OCI-LY7 (cell line): ENCODE measurements around the gene RIMBP2. TPM values are rescaled to one million over a fixed set of nuclear protein-coding genes. Genes with fewer than 3 reads are reported as not detected.

Source experiments
- BruUV-seq: library from RNA; stranded (reverse); fragments of 400-500 nt; replicated peaks from 2 replicates; lab custom pipeline; 2021; lab: Mats Ljungman, UMichigan
- CTCF ChIA-PET: fragments of 300-600 bp; sonication (Branson Sonifier 250); formaldehyde crosslinking; loops from one replicate; lab custom pipeline; 2022; ENCODE audit warnings: antibody characterized with exemption; ENCODE audit not compliant: unreplicated experiment; lab: Charles Lee
- POLR2A ChIA-PET: fragments of 300-600 bp; sonication (Branson Sonifier 250); formaldehyde crosslinking; loops from one replicate; lab custom pipeline; 2022; ENCODE audit warnings: antibody characterized with exemption; lab: Charles Lee
- DNase-seq: peaks from one replicate; pipeline ENCODE4 v3.0.0-alpha.2; 2015; ENCODE audit warnings: low spot score
- H2AFZ ChIP-seq: fragments of 200-600 bp; sonication (generic), shearing (Covaris generic); 2 replicates; pipeline ENCODE4 v1.6.1; 2014; ENCODE audit warnings: mild to moderate bottlenecking, antibody characterized with exemption, low read length, moderate library complexity
- H3K27ac ChIP-seq: fragments of 200-600 bp; sonication (generic); 2 replicates; pipeline ENCODE4 v1.5.1; 2014; ENCODE audit warnings: mixed run types, low read depth, mild to moderate bottlenecking, moderate library complexity, low read length, inconsistent platforms; ENCODE audit not compliant: poor library complexity, severe bottlenecking
- H3K36me3 ChIP-seq: fragments of 200-600 bp; sonication (generic); 2 replicates; pipeline ENCODE4 v1.6.1; 2014; ENCODE audit warnings: mild to moderate bottlenecking, antibody characterized with exemption, low read length, moderate library complexity, mixed read lengths; ENCODE audit not compliant: insufficient read depth
- H3K4me1 ChIP-seq: fragments of 200-600 bp; sonication (generic); 2 replicates; pipeline ENCODE4 v1.5.1; 2014; ENCODE audit warnings: mild to moderate bottlenecking, low read length; ENCODE audit not compliant: insufficient read depth, poor library complexity, severe bottlenecking
- H3K4me2 ChIP-seq: fragments of 200-600 bp; sonication (generic); 2 replicates; pipeline ENCODE4 v1.6.1; 2014; ENCODE audit warnings: mild to moderate bottlenecking, low read length
- H3K4me3 ChIP-seq: fragments of 200-600 bp; sonication (generic); 2 replicates; pipeline ENCODE4 v1.5.1; 2014; ENCODE audit warnings: mild to moderate bottlenecking, low read depth, low read length; ENCODE audit not compliant: poor library complexity, severe bottlenecking
- H3K79me2 ChIP-seq: fragments of 200-600 bp; sonication (generic); 2 replicates; pipeline ENCODE4 v1.6.1; 2016; ENCODE audit warnings: low read depth, mild to moderate bottlenecking, low read length, moderate library complexity, mixed read lengths; ENCODE audit not compliant: insufficient read depth
- H3K9me2 ChIP-seq: fragments of 200-600 bp; sonication (generic); 2 replicates; pipeline ENCODE4 v1.6.1; 2016; ENCODE audit warnings: mild to moderate bottlenecking, low read length, mixed read lengths; ENCODE audit not compliant: insufficient read depth
- H3K9me3 ChIP-seq: fragments of 200-600 bp; sonication (generic); 2 replicates; pipeline ENCODE4 v1.6.1; 2014; ENCODE audit warnings: mild to moderate bottlenecking, mixed run types, low read length, mixed read lengths
- H4K20me1 ChIP-seq: fragments of 200-600 bp; sonication (generic); 2 replicates; pipeline ENCODE4 v1.6.1; 2014; ENCODE audit warnings: mild to moderate bottlenecking, antibody characterized with exemption, low read length, moderate library complexity, mixed read lengths; ENCODE audit not compliant: insufficient read depth
- CTCF ChIP-seq: fragments of 200-600 bp; sonication (generic); conservative IDR thresholded peaks from 2 replicates; pipeline ENCODE4 v1.5.1; 2014; ENCODE audit warnings: mild to moderate bottlenecking, antibody characterized with exemption, low read length, moderate library complexity, mixed read lengths
- EZH2phosphoT487 ChIP-seq: fragments of 200-600 bp; sonication (generic); IDR thresholded peaks from 2 replicates; pipeline ENCODE4 v1.6.1; 2018; ENCODE audit warnings: low read depth, borderline replicate concordance, mild to moderate bottlenecking, mixed run types, antibody characterized with exemption, low read length, moderate library complexity, mixed read lengths
- intact Hi-C: fragments of 100-400 bp; cut with micrococcal nuclease; formaldehyde crosslinking; loops from one replicate; pipeline ENCODE4 v1.10.0; 2022; ENCODE audit not compliant: unreplicated experiment
- total RNA-seq, 2 experiments: library from RNA; depleted of rRNA in 1 of 2; stranded (reverse); fragments of >200 nt in 1 of 2; shearing (Covaris generic) in 1 of 2; gene quantifications; 2 replicates each; pipeline ENCODE4 v1.2.3, GENCODE V29; 2014 to 2022

Gene RIMBP2
- total RNA-seq, 2 experiments from 2014 or later = not detected

DNA sequence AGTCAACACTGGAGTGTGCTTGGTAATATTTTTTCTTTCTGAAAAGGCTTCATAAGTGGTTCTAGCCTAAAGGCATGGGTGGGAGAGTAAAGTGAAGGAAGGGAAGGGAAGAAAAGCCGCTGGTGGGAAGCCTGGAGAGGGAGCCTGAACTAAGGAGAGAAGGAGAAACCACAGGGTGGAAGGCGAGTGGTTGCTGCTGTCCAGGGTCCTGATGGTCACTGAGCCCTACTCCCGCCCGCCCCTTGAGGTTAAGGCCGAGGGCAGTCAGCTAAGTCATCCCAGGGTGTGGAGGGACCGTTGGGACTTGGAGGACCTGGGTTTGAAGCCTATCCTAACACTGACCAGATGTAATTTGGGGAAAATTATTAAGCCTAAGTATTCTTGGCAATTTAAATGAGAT, 189.3 kb downstream of the RIMBP2 start:
- Histone ChIP-seq H3K4me2 (no peak overlapping the region), H3K9me2 (no peaks in the 10 kb centered on the region), H3K36me3 (no peaks in the 10 kb centered on the region), H3K4me1 (no peaks in the 10 kb centered on the region), H2AFZ (no peak overlapping the region), H3K27ac (no peak overlapping the region), H3K79me2 (no peaks in the 10 kb centered on the region), H4K20me1 (no peaks in the 10 kb centered on the region), H3K4me3 (no peak overlapping the region), H3K9me3 (no peaks in the 10 kb centered on the region)
- ChIA-PET CTCF (no interaction called here), POLR2A (no interaction called here)
- intact Hi-C loops = no loop called here
- BruUV-seq = no TSS peak
- no peak for TF ChIP-seq EZH2phosphoT487
- no peak for TF ChIP-seq CTCF
- DNase-seq = no peak

DNA sequence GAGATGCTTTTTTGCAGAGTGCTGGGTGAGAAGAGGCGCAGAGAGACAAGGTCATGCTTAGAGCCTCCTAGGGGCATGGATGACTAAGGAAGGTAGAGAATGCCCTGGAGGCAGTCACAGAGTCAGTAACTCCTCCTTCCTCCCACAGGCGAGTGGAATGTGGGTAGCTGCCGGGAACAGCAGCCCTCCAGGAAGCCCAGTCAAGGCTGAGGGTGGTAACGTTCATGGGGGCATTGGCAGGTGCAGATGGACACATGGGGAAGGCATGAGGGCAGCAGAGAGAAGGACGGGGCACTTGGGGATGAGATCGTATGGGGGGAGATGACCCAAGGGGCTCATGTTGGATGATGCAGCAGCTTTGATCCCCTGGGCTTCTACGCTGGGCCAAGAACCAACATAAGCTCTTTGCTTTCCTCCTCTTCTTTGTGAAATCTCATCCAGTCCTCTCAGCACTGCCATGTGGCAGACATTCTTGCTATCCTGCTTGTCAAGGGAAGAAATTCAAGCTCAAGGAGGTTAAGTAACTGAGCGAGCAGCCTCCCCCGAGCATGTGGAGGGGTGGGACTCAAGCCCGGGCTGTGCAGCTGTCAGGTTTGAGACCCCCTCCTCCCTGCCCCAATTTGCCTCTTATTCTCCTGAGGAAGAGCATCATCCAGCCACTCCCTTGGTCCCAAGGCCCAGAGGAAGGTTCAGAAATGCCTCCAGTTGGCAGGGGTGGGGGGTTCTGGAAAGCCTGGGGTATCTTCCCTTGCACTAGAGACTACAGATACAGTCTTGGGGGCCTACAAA, 190.5 kb downstream of the RIMBP2 start:
- H3K9me3 ChIP-seq = no peaks in the 10 kb centered on the region
- H3K4me1 ChIP-seq = no peaks in the 10 kb centered on the region
- H2AFZ ChIP-seq = no peak overlapping the region
- H3K27ac ChIP-seq = no peak overlapping the region
- H4K20me1 ChIP-seq = no peaks in the 10 kb centered on the region
- TF ChIP-seq CTCF (no peak), EZH2phosphoT487 (no peak)
- intact Hi-C loops = no loop called here
- no peaks in the 10 kb centered on the region for H3K36me3 ChIP-seq
- H3K4me3 ChIP-seq = no peak overlapping the region
- DNase-seq = no peak
- H3K9me2 ChIP-seq = no peaks in the 10 kb centered on the region
- H3K4me2 ChIP-seq = no peak overlapping the region
- H3K79me2 ChIP-seq = no peaks in the 10 kb centered on the region
- ChIA-PET POLR2A (no interaction called here), CTCF (no interaction called here)
- BruUV-seq = no TSS peak

DNA sequence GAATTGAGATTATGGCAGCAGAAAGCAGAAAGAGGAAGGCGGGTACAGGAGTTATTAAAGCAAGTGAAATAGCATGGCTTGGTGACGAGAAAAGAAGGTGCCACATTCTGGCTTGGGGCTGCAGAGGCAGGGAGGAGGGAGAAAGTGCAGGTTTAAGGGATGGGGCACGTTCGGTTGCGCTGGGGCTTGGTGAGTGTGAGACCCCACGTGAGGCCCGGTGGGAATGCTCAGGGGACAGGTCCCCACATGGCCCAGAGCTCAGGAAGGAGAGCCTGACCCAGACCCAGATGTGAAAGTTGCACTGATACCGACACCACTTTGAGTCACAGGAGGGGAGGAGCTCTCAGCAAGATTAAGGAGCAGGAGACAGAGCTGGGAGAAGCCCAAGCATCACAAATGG, 191.3 kb downstream of the RIMBP2 start:
- no peaks in the 10 kb centered on the region for H3K4me1 ChIP-seq

More for the DNA sequence above, 191.3 kb downstream of the RIMBP2 start:
- Histone ChIP-seq H4K20me1 (no peaks in the 10 kb centered on the region), H3K79me2 (no peaks in the 10 kb centered on the region), H2AFZ (no peak overlapping the region), H3K4me3 (no peak overlapping the region), H3K4me2 (no peak overlapping the region), H3K36me3 (no peaks in the 10 kb centered on the region), H3K27ac (no peak overlapping the region), H3K9me3 (no peaks in the 10 kb centered on the region), H3K9me2 (no peaks in the 10 kb centered on the region)
- TF ChIP-seq EZH2phosphoT487 = no peak
- TF ChIP-seq CTCF = no peak
- intact Hi-C loops = no loop called here
- ChIA-PET CTCF (no interaction called here), POLR2A (no interaction called here)
- no peak for DNase-seq
- BruUV-seq = no TSS peak
